Gastrocnemius medialis (tissue), 4 donors: ENCODE data around the gene BRMS1.
"Not testable (repeated sequence)": the region's sequence is repeated elsewhere in the genome, so short reads cannot be mapped to it uniquely, and the experiment has no call there.

ENCODE experiments used
- CTCF ChIP-seq, 5 experiments: fragments of 450-650 bp in 3 of 5; fragments of 200-600 bp in 2 of 5; sonication (generic) in 2 of 5; IDR thresholded peaks in 4 of 5; conservative IDR thresholded peaks in 1 of 5; 1 replicate in 4 of 5; 2 replicates in 1 of 5; pipeline ENCODE4 v1.5.1; 2016 to 2019; ENCODE audit warnings: antibody characterized with exemption in 5 of 5, mild to moderate bottlenecking in 3 of 5, moderate library complexity in 3 of 5
- POLR2A ChIP-seq, 2 donors: fragments of 450-650 bp; IDR thresholded peaks; one replicate each; pipeline ENCODE4 v1.6.1; 2017; ENCODE audit warnings: antibody characterized with exemption in 2 of 2, mild to moderate bottlenecking in 2 of 2, moderate library complexity in 2 of 2

DNA sequence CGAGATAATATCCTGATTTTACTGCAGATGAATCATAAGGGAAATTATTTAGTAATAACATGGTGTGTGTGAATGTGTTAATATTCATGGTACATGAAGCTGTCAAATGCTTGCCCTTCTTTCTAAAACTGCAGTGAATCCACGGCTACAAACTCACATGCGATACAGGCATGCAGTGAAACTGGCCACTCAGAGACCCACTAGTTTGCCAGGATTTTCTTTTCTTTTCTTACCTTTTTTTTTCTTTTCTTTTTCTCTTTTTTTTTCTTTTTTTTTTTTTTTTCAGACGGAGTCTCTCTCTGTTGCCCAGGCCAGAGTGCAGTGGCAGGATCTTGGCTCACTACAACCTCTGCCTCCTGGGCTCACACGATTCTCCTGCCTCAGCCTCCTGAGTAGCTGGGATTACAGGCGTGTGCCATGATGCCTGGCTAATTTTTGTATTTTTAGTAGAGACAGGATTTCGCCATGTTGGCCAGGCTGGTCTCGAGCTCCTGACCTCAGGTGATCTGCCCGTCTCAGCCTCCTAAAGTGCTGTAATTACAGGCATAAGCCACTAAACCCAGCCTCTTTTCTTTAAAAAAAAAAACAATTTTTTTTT, 28.9 kb upstream of the BRMS1 start:
- TF ChIP-seq CTCF (IDR thresholded peaks at IDR 0.05 in 4 of 5, conservative IDR thresholded peaks at IDR 0.05 in 1 of 5); POLR2A (IDR thresholded peaks at IDR 0.05): not testable (repeated sequence)
